Fibroblast of lung (primary cell): ENCODE results near the gene SYT8. TPM values are rescaled to one million over a fixed set of nuclear protein-coding genes. Genes with fewer than 3 reads are reported as not detected.

Experiments used
- DNase-seq, 2 donors: peaks; one replicate each; pipeline versions ENCODE4 v3.0.0 to v3.0.0-alpha.2; 2010; ENCODE audit warnings: low read depth in 2 of 2
- H2AFZ ChIP-seq: 2 replicates; pipeline ENCODE4 v1.5.1; 2012; ENCODE audit warnings: low read length, control low read depth, inconsistent platforms
- H3K27ac ChIP-seq: 2 replicates; pipeline ENCODE4 v1.5.1; 2011; ENCODE audit warnings: low read length, control low read depth; ENCODE audit not compliant: insufficient read depth
- H3K27me3 ChIP-seq: 2 replicates; pipeline ENCODE4 v1.5.1; 2011; ENCODE audit warnings: mild to moderate bottlenecking, low read length; ENCODE audit not compliant: control insufficient read depth, insufficient read depth
- H3K36me3 ChIP-seq: 2 replicates; pipeline ENCODE4 v1.5.1; 2011; ENCODE audit warnings: low read length; ENCODE audit not compliant: control insufficient read depth, insufficient read depth
- H3K4me1 ChIP-seq: 2 replicates; pipeline ENCODE4 v1.5.1; 2011; ENCODE audit warnings: low read length; ENCODE audit not compliant: control insufficient read depth, insufficient read depth; ENCODE audit errors: extremely low read depth
- H3K4me2 ChIP-seq: 2 replicates; pipeline ENCODE4 v1.5.1; 2011; ENCODE audit warnings: low read length, control low read depth; ENCODE audit not compliant: insufficient read depth; ENCODE audit errors: extremely low read depth
- H3K4me3 ChIP-seq, 4 experiments: fragments of 200-600 bp in 1 of 4; sonication (generic) in 1 of 4; replicated peaks in 1 of 4; 2 replicates each; pipeline ENCODE4 v1.5.1; 2011 to 2016; ENCODE audit warnings: low read length in 4 of 4, low read depth in 3 of 4, mild to moderate bottlenecking in 3 of 4, control low read depth in 2 of 4, inconsistent platforms in 1 of 4, mixed read lengths in 1 of 4; ENCODE audit not compliant: insufficient read depth in 1 of 4; ENCODE audit errors: control extremely low read depth in 1 of 4
- H3K79me2 ChIP-seq: 2 replicates; pipeline ENCODE4 v1.5.1; 2012; ENCODE audit warnings: mild to moderate bottlenecking, low read length, inconsistent platforms; ENCODE audit not compliant: control insufficient read depth, insufficient read depth
- H3K9ac ChIP-seq: 2 replicates; pipeline ENCODE4 v1.5.1; 2011; ENCODE audit warnings: mild to moderate bottlenecking, low read length, control low read depth; ENCODE audit not compliant: insufficient read depth
- H3K9me3 ChIP-seq: 2 replicates; pipeline ENCODE4 v1.5.1; 2012; ENCODE audit warnings: low read depth, low read length; ENCODE audit not compliant: control insufficient read depth, insufficient read depth
- H4K20me1 ChIP-seq: 2 replicates; pipeline ENCODE4 v1.5.1; 2011; ENCODE audit warnings: low read length; ENCODE audit not compliant: control insufficient read depth, insufficient read depth; ENCODE audit errors: extremely low read depth
- CTCF ChIP-seq, 2 donors: IDR thresholded peaks in 1 of 2; conservative IDR thresholded peaks in 1 of 2; 1 replicate in 1 of 2; 2 replicates in 1 of 2; pipeline ENCODE4 v1.5.1; 2011 to 2012; ENCODE audit warnings: low read length in 2 of 2, control low read depth in 1 of 2, inconsistent platforms in 1 of 2, low read depth in 1 of 2, mild to moderate bottlenecking in 1 of 2
- EZH2 ChIP-seq: IDR thresholded peaks from 2 replicates; pipeline ENCODE4 v1.5.1; 2012; ENCODE audit warnings: low read length, control low read depth, mild to moderate bottlenecking; ENCODE audit errors: missing control alignments
- polyA plus RNA-seq, 2 donors: library from polyadenylated mRNA; depleted of rRNA in 1 of 2; stranded (reverse) in 1 of 2; unstranded in 1 of 2; fragments of >200 nt; gene quantifications; 2 replicates each; pipeline ENCODE4 v1.2.1, GENCODE V29; 2011 to 2012; ENCODE audit warnings: missing spikeins in 1 of 2
- total RNA-seq: library from RNA; depleted of rRNA; stranded (reverse); fragments of >200 nt; gene quantifications from 2 replicates; pipeline ENCODE4 v1.2.1, GENCODE V29; 2014

SYT8 gene
- total and polyA plus RNA-seq, 2 donors (not counting 1 experiment from before 2014, with no cell fraction given): not detected

GRCh38 chr11:1839204-1839923 is 4.6 kb downstream of the SYT8 start:
- no peaks in the 10 kb centered on the region for H3K79me2 ChIP-seq
- H3K36me3 ChIP-seq: no peaks in the 10 kb centered on the region

GRCh38 chr11:1839924-1840779 is 5.4 kb downstream of the SYT8 start:
- Histone ChIP-seq H2AFZ (no peak overlapping the region), H3K9ac (no peak overlapping the region), H3K27ac (no peak overlapping the region), H3K36me3 (no peaks in the 10 kb centered on the region), H4K20me1 (no peaks in the 10 kb centered on the region), H3K4me3 (no peak overlapping the region), H3K9me3 (no peaks in the 10 kb centered on the region), H3K4me1 (no peaks in the 10 kb centered on the region), H3K79me2 (no peaks in the 10 kb centered on the region), H3K4me2 (no peak overlapping the region), H3K27me3 (no peaks in the 10 kb centered on the region)
- DNase-seq: no peak
- TF ChIP-seq EZH2 (no peak), CTCF (conservative IDR thresholded peaks at IDR 0.05 in 1 of 2, IDR thresholded peaks at IDR 0.05 in 1 of 2; ENCODE audit: low read depth in 1 of 2, low read length in 2 of 2) (no peak)

More at GRCh38 chr11:1839204-1839923, 4.6 kb downstream of the SYT8 start:
- no peak for TF ChIP-seq EZH2
- TF ChIP-seq CTCF (conservative IDR thresholded peaks at IDR 0.05 in 1 of 2, IDR thresholded peaks at IDR 0.05 in 1 of 2; ENCODE audit: low read depth in 1 of 2, low read length in 2 of 2): no peak
- no peaks in the 10 kb centered on the region for H3K4me1 ChIP-seq
- H3K4me3 ChIP-seq: no peak overlapping the region
- H3K27me3 ChIP-seq: no peaks in the 10 kb centered on the region
- H2AFZ ChIP-seq: no peak overlapping the region
- no peaks in the 10 kb centered on the region for H3K9me3 ChIP-seq
- H3K4me2 ChIP-seq: no peak overlapping the region
- H3K27ac ChIP-seq: no peak overlapping the region
- no peak for DNase-seq
- no peaks in the 10 kb centered on the region for H4K20me1 ChIP-seq
- no peak overlapping the region for H3K9ac ChIP-seq

GRCh38 chr11:1840780-1841480 is 6.1 kb downstream of the SYT8 start:
- H4K20me1 ChIP-seq: no peaks in the 10 kb centered on the region
- H3K4me1 ChIP-seq: no peaks in the 10 kb centered on the region
- H3K4me2 ChIP-seq: no peak overlapping the region

More at GRCh38 chr11:1840780-1841480, 6.1 kb downstream of the SYT8 start:
- Histone ChIP-seq H3K27me3 (no peaks in the 10 kb centered on the region), H3K27ac (no peak overlapping the region), H3K9me3 (no peaks in the 10 kb centered on the region), H3K9ac (no peak overlapping the region), H3K79me2 (no peaks in the 10 kb centered on the region), H3K4me3 (no peak overlapping the region), H3K36me3 (no peaks in the 10 kb centered on the region), H2AFZ (no peak overlapping the region)
- TF ChIP-seq EZH2: no peak
- TF ChIP-seq CTCF (conservative IDR thresholded peaks at IDR 0.05 in 1 of 2, IDR thresholded peaks at IDR 0.05 in 1 of 2; ENCODE audit: low read depth in 1 of 2, low read length in 2 of 2): no peak
- DNase-seq: no peak
